HepG2 (cell line): ENCODE measurements around the gene ESRP2. TPM values are rescaled to one million over a fixed set of nuclear protein-coding genes. Genes with fewer than 3 reads are reported as not detected.

Experiments used
- ATAC-seq: fragments of 200-7000 bp; cut with Tn5 transposase; 3 replicates; pipeline ENCODE4 v1.9.1; 2020; ENCODE audit warnings: mild to moderate bottlenecking, moderate library complexity
- BruUV-seq: library from RNA; stranded (reverse); fragments of 400-500 nt; replicated peaks from 2 replicates; lab custom pipeline; 2021; lab: Mats Ljungman, UMichigan
- CTCF ChIA-PET: fragments of 300-600 bp; formaldehyde crosslinking; extraction: SDS; loops from one replicate; lab custom pipeline; 2021; ENCODE audit warnings: low total read pairs, inconsistent platforms, low intra/inter-chr PET ratio; lab: Yijun Ruan, JAX
- POLR2A ChIA-PET: fragments of 350-600 bp; sonication (Branson Sonifier 250); formaldehyde crosslinking; loops from one replicate; lab custom pipeline; 2020; ENCODE audit warnings: antibody characterized with exemption, inconsistent platforms; lab: Yijun Ruan, JAX
- DNase-seq: peaks from one replicate; pipeline ENCODE4 v3.0.0-alpha.2; 2015; ENCODE audit warnings: low spot score
- FAIRE-seq: peaks from 3 replicates; lab custom pipeline; 2011; peaks lifted over from hg19 to GRCh38; lab: Jason Lieb, UNC
- H2AFZ ChIP-seq: one replicate; pipeline ENCODE4 v1.6.1; 2011; ENCODE audit warnings: low read length, inconsistent platforms
- H3K27ac ChIP-seq: fragments of 300-600 bp; 3 replicates; pipeline ENCODE4 v1.8.0; 2011; ENCODE audit warnings: mixed run types, mild to moderate bottlenecking, mixed read lengths, low read length, inconsistent platforms; ENCODE audit not compliant: insufficient read depth; ENCODE audit errors: extremely low read length
- H3K27me3 ChIP-seq, 2 experiments: fragments of 200-600 bp in 1 of 2; 2 replicates in 1 of 2; 3 replicates in 1 of 2; pipeline versions ENCODE4 v1.6.0 to v1.8.0; 2011; ENCODE audit warnings: low read length in 2 of 2, mild to moderate bottlenecking in 2 of 2, moderate library complexity in 2 of 2, inconsistent platforms in 1 of 2; ENCODE audit not compliant: insufficient read depth in 2 of 2, control insufficient read depth in 1 of 2
- H3K36me3 ChIP-seq, 2 experiments: fragments of 200-600 bp in 1 of 2; replicated peaks in 1 of 2; 2 replicates in 1 of 2; 3 replicates in 1 of 2; pipeline versions ENCODE4 v1.5.1 to v1.8.0; 2011; ENCODE audit warnings: low read length in 2 of 2, inconsistent platforms in 1 of 2; ENCODE audit not compliant: insufficient read depth in 2 of 2, control insufficient read depth in 1 of 2
- H3K4me1 ChIP-seq: 2 replicates; pipeline ENCODE4 v1.5.1; 2012; ENCODE audit warnings: low read length, inconsistent platforms; ENCODE audit not compliant: insufficient read depth
- H3K4me2 ChIP-seq: 2 replicates; pipeline ENCODE4 v1.6.0; 2011; ENCODE audit warnings: low read depth, low read length, inconsistent platforms
- H3K4me3 ChIP-seq, 3 experiments: fragments of 200-600 bp in 1 of 3; sonication (generic), shearing (Covaris generic) in 1 of 3; replicated peaks in 1 of 3; 2 replicates each; pipeline ENCODE4 v1.5.1; 2011 to 2016; ENCODE audit warnings: low read length in 3 of 3, inconsistent platforms in 2 of 3, low read depth in 2 of 3, mild to moderate bottlenecking in 2 of 3, control low read depth in 1 of 3, mixed read lengths in 1 of 3; ENCODE audit not compliant: insufficient read depth in 1 of 3
- H3K79me2 ChIP-seq: one replicate; pipeline ENCODE4 v1.6.1; 2011; ENCODE audit warnings: low read length, inconsistent platforms; ENCODE audit not compliant: insufficient read depth
- H3K9ac ChIP-seq: 2 replicates; pipeline ENCODE4 v1.6.0; 2011; ENCODE audit warnings: mild to moderate bottlenecking, low read depth, low read length, inconsistent platforms; ENCODE audit not compliant: insufficient read depth
- H3K9me3 ChIP-seq: 2 replicates; pipeline ENCODE4 v1.5.1; 2012; ENCODE audit warnings: mild to moderate bottlenecking, low read length
- H4K20me1 ChIP-seq: 2 replicates; pipeline ENCODE4 v1.6.0; 2011; ENCODE audit warnings: inconsistent platforms, mild to moderate bottlenecking, low read length, moderate library complexity; ENCODE audit not compliant: insufficient read depth
- DZIP1 ChIP-seq: sonication (generic); formaldehyde crosslinking; IDR thresholded peaks from 2 replicates; pipeline ENCODE4 v1.5.0; 2020; ENCODE audit warnings: mild to moderate bottlenecking, missing genetic modification reagents
- FLYWCH1 ChIP-seq: sonication (generic); formaldehyde crosslinking; IDR thresholded peaks from 2 replicates; pipeline ENCODE4 v1.8.1; 2023; ENCODE audit warnings: mild to moderate bottlenecking, missing genetic modification reagents
- GABPB1 ChIP-seq: IDR thresholded peaks from 2 replicates; pipeline ENCODE4 v1.6.1; 2016; ENCODE audit warnings: mild to moderate bottlenecking, missing genetic modification reagents, moderate library complexity, missing compliant biosample characterization
- HDAC1 ChIP-seq: sonication (generic); formaldehyde crosslinking; IDR thresholded peaks from 2 replicates; pipeline ENCODE4 v1.5.1; 2020; ENCODE audit warnings: mild to moderate bottlenecking, missing genetic modification reagents
- HHEX ChIP-seq: IDR thresholded peaks from 2 replicates; pipeline ENCODE4 v1.6.1; 2016; ENCODE audit warnings: control low read depth
- HNF4A ChIP-seq: sonication (generic); formaldehyde crosslinking; IDR thresholded peaks from 2 replicates; pipeline ENCODE4 v1.4.0; 2020; ENCODE audit warnings: missing genetic modification reagents
- MAFF ChIP-seq: IDR thresholded peaks from 2 replicates; pipeline ENCODE4 v1.6.1; 2011; ENCODE audit warnings: low read depth, low read length, improper control_type of control experiment
- MED8 ChIP-seq: sonication (generic); formaldehyde crosslinking; IDR thresholded peaks from 2 replicates; pipeline ENCODE4 v1.8.1; 2023; ENCODE audit warnings: mild to moderate bottlenecking, missing genetic modification reagents; ENCODE audit not compliant: insufficient replicate concordance
- MEIS1 ChIP-seq: sonication (generic); formaldehyde crosslinking; IDR thresholded peaks from 2 replicates; pipeline ENCODE4 v1.9.0; 2021; ENCODE audit warnings: mild to moderate bottlenecking, missing genetic modification reagents, moderate library complexity, borderline replicate concordance
- NFYB ChIP-seq: sonication (generic); formaldehyde crosslinking; IDR thresholded peaks from 2 replicates; pipeline ENCODE4 v1.4.0; 2020; ENCODE audit warnings: missing genetic modification reagents
- PRPF4 ChIP-seq: fragments of 200-400 bp; formaldehyde crosslinking; IDR thresholded peaks from 2 replicates; pipeline ENCODE4 v1.6.1; 2016; ENCODE audit warnings: low read length, low read depth; ENCODE audit not compliant: poor library complexity, severe bottlenecking
- SRSF9 ChIP-seq: fragments of 200-400 bp; formaldehyde crosslinking; IDR thresholded peaks from 2 replicates; pipeline ENCODE4 v1.6.1; 2018; ENCODE audit warnings: borderline replicate concordance, mild to moderate bottlenecking, low read depth, low read length; ENCODE audit not compliant: insufficient read depth, poor library complexity, severe bottlenecking
- WIZ ChIP-seq: sonication (generic); formaldehyde crosslinking; IDR thresholded peaks from 2 replicates; pipeline ENCODE4 v1.5.1; 2020; ENCODE audit warnings: mild to moderate bottlenecking, missing genetic modification reagents
- ZBTB7A ChIP-seq: sonication (generic); formaldehyde crosslinking; IDR thresholded peaks from 2 replicates; pipeline ENCODE4 v1.8.0; 2022; ENCODE audit warnings: mild to moderate bottlenecking, missing genetic modification reagents
- ZNF121 ChIP-seq: sonication (generic); formaldehyde crosslinking; IDR thresholded peaks from 2 replicates; pipeline ENCODE4 v1.5.0; 2020; ENCODE audit warnings: mild to moderate bottlenecking, missing genetic modification reagents
- ZNF205 ChIP-seq: IDR thresholded peaks from 2 replicates; pipeline ENCODE4 v1.6.1; 2018; ENCODE audit warnings: missing biosample characterization, missing genetic modification reagents
- ZNF230 ChIP-seq: sonication (generic); formaldehyde crosslinking; IDR thresholded peaks from 2 replicates; pipeline ENCODE4 v1.4.0; 2020; ENCODE audit warnings: mild to moderate bottlenecking, missing genetic modification reagents
- ZNF263 ChIP-seq: sonication (generic); formaldehyde crosslinking; IDR thresholded peaks from 2 replicates; pipeline ENCODE4 v1.4.0; 2020; ENCODE audit warnings: missing genetic modification reagents
- ZNF460 ChIP-seq: sonication (generic); formaldehyde crosslinking; IDR thresholded peaks from 2 replicates; pipeline ENCODE4 v1.5.1; 2020; ENCODE audit warnings: missing genetic modification reagents, mild to moderate bottlenecking, borderline replicate concordance
- ZNF839 ChIP-seq: sonication (generic); formaldehyde crosslinking; IDR thresholded peaks from 2 replicates; pipeline ENCODE4 v1.4.0; 2020; ENCODE audit warnings: missing genetic modification reagents, mild to moderate bottlenecking, borderline replicate concordance
- ZNF841 ChIP-seq: sonication (generic); formaldehyde crosslinking; IDR thresholded peaks from 2 replicates; pipeline ENCODE4 v1.8.1; 2023; ENCODE audit warnings: missing genetic modification reagents, borderline replicate concordance
- WGBS: methylation state at CpG from one replicate; pipeline ENCODE4 v1.1.6; 2017; ENCODE audit warnings: low lambda C conversion rate; 5-methylcytosine and 5-hydroxymethylcytosine counted together
- in situ Hi-C: cut with HindIII; loops from 2 replicates; pipeline ENCODE4 v1.10.0; 2017; ENCODE audit warnings: low pct_unique_long_range_greater_than_20kb; ENCODE audit not compliant: extremely low pct_ligation_motif_present
- intact Hi-C: fragments of 100-400 bp; cut with micrococcal nuclease; formaldehyde crosslinking; loops from one replicate; pipeline ENCODE4 v1.10.0; 2022; ENCODE audit not compliant: unreplicated experiment
- polyA plus RNA-seq, 8 experiments: library from polyadenylated mRNA; depleted of rRNA in 3 of 8; stranded (reverse) in 7 of 8; unstranded in 1 of 8; fragments of >200 nt; fragmentation: Illumina TruSeq in 4 of 8; extraction: Trizol in 4 of 8; gene quantifications; 2 replicates each; pipeline versions ENCODE4 v1.2.1 to v1.2.3, GENCODE V29; 2011 to 2016; ENCODE audit warnings: low read depth in 4 of 8, missing spikeins in 1 of 8, mixed read lengths in 1 of 8; ENCODE audit not compliant: insufficient read depth in 1 of 8
- total RNA-seq, 5 experiments: library from RNA; depleted of rRNA; stranded (reverse); fragments of >200 nt; fragmentation: Illumina TruSeq; extraction: Trizol; gene quantifications; 2 replicates each; pipeline ENCODE4 v1.2.3, GENCODE V29; 2016; ENCODE audit warnings: low read depth in 1 of 5

ESRP2 gene
- total and polyA plus RNA-seq, 2 of the 13 experiments (the other 11 are each of a cell fraction or from before 2014, with no cell fraction given), result 21.1 to 32.4 TPM

- TF ChIP-seq DZIP1 (0 out of 2 replicates have a peak, but pooled peaks have one; percentile 60), ZNF263 (CRISPR knock-in tag) (no peak), ZNF841 (CRISPR knock-in tag) (no peak), SRSF9 (no peak)
Observed at GRCh38 chr16:68244481-68244902, 8.6 kb upstream of the ESRP2 start (continued).

DNA sequence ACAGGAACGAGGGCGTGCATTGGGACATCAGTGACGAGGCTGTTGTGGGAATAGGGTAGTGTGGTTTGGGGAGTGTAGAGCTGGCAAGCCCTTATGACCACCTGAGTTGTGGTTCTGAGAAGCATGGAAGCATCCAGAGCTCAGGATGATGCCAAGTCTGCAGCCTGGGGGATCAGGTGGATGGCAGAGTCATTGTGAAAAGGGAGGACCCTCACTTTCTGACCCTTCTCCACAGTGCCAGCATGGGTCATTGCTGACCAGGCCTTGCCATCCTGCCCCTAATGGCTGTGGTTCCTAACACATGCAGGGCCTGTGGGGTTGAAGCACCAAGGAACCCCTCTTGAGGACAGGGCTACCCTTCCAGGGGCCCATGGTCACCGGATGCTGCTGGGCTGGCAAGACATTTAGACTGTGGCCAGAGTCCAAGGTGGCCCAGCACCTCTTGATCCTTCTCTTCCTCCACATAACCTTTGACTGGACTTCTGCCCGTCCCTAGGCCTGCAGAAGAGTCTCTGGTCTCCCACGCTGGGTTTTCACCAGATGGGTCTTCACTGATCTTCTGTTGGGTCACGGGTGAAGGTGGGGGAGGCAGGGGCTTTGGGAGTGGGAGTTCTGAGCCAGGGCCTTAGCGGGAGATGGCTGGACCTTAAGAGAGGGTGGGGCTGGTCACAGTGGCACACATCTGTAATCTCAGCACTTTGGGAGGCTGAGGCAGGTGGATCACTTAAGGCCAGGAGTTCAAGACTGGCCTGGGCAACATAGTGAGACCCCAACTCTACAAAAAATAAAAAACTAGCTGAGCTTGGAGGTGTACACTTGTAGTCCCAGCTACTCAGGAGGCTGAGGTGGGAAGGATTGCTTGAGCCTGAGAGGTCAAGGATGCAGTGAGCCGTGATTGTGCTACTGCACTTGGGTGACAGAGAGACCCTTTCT lies 7.3 kb upstream of the ESRP2 start:
- no TSS peak for BruUV-seq
- CTCF ChIA-PET, result no interaction called here
- no peaks in the 10 kb centered on the region for H3K79me2 ChIP-seq
- no peak overlapping the region for H3K27ac ChIP-seq
- FAIRE-seq (no peak), ATAC-seq (no peak), DNase-seq (no peak)
- 0 out of 2 replicates have a peak overlapping the region, but pooled peaks have one; percentile 1 for H3K4me2 ChIP-seq
- H3K4me3 ChIP-seq, result no peak overlapping the region
- in situ Hi-C loops, result no loop called here
- peaks cover 52% of the 10 kb centered on the region for H3K4me1 ChIP-seq
- H3K27me3 ChIP-seq, result no peaks in the 10 kb centered on the region; a peak in 1 of 5 replicates
- H2AFZ ChIP-seq, result no peak overlapping the region
- intact Hi-C loops, result no loop called here
- no peaks in the 10 kb centered on the region for H4K20me1 ChIP-seq
- no peaks in the 10 kb centered on the region for H3K36me3 ChIP-seq
- H3K9ac ChIP-seq, result no peak overlapping the region
- POLR2A ChIA-PET, result interaction anchor here (0.9 to 2.9 kb wide), 5 partner anchors 8 to 68 kb away, joined by 3 to 23 read pairs (median 11); partner anchors contain the start of genes PRMT7, SLC7A6 and SLC7A6OS
- no peaks in the 10 kb centered on the region for H3K9me3 ChIP-seq
- WGBS, result 54% methylated on average over 9 of the region's 9 CpGs
- TF ChIP-seq WIZ (no peak), HHEX (no peak), ZBTB7A (CRISPR knock-in tag) (0 out of 2 replicates have a peak, but pooled peaks have one; percentile 24), GABPB1 (CRISPR knock-in tag) (no peak), FLYWCH1 (CRISPR knock-in tag) (no peak), ZNF839 (CRISPR knock-in tag) (0 out of 2 replicates have a peak, but pooled peaks have one; percentile 36), ZNF205 (no peak), ZNF230 (CRISPR knock-in tag) (no peak), MED8 (CRISPR knock-in tag) (peak; percentile 16), HDAC1 (CRISPR knock-in tag) (no peak), MAFF (no peak), ZNF121 (CRISPR knock-in tag) (peak; percentile 62), NFYB (CRISPR knock-in tag) (no peak), MEIS1 (CRISPR knock-in tag) (no peak), ZNF460 (CRISPR knock-in tag) (no peak), HNF4A (CRISPR knock-in tag) (peak; percentile 29; the same call in 1 of the 2 replicates), PRPF4 (no peak)
